Upper lobe of left lung (tissue), 6 donors: ENCODE measurements around the gene PRKAR2B. TPM values are rescaled to one million over a fixed set of nuclear protein-coding genes. Genes with fewer than 3 reads are reported as not detected.

ENCODE experiments used
- ATAC-seq, 2 donors: fragments of 200-7000 bp; cut with Tn5 transposase; one replicate each; pipeline ENCODE4 v1.9.1; 2022; ENCODE audit warnings: mild to moderate bottlenecking in 2 of 2, moderate library complexity in 2 of 2; ENCODE audit not compliant: low FRiP score in 2 of 2
- DNase-seq, 2 donors: peaks; one replicate each; pipeline ENCODE4 v3.0.0-alpha.2; 2019 to 2020
- H3K27ac ChIP-seq, 4 donors: fragments of 200-600 bp; sonication (generic); one replicate each; pipeline ENCODE4 v1.5.1; 2016 to 2019
- H3K27me3 ChIP-seq, 4 donors: fragments of 200-600 bp; sonication (generic); one replicate each; pipeline ENCODE4 v1.5.1; 2017 to 2019
- H3K36me3 ChIP-seq, 4 donors: fragments of 200-600 bp; sonication (generic); one replicate each; pipeline ENCODE4 v1.5.1; 2016 to 2019
- H3K4me1 ChIP-seq, 4 donors: fragments of 200-600 bp; sonication (generic); one replicate each; pipeline ENCODE4 v1.5.1; 2018 to 2019
- H3K4me3 ChIP-seq, 4 donors: fragments of 200-600 bp; sonication (generic); one replicate each; pipeline ENCODE4 v1.5.1; 2017 to 2019; ENCODE audit warnings: mild to moderate bottlenecking in 2 of 4, moderate library complexity in 1 of 4
- H3K9me3 ChIP-seq, 4 donors: fragments of 200-600 bp; sonication (generic); one replicate each; pipeline ENCODE4 v1.5.1; 2018 to 2019
- CTCF ChIP-seq, 6 experiments: fragments of 450-650 bp in 4 of 6; fragments of 200-600 bp in 2 of 6; sonication (generic) in 2 of 6; IDR thresholded peaks; one replicate each; pipeline ENCODE4 v1.5.1; 2016 to 2019; ENCODE audit warnings: antibody characterized with exemption in 6 of 6
- EP300 ChIP-seq, 4 donors: sonication (generic); formaldehyde crosslinking; IDR thresholded peaks; one replicate each; pipeline ENCODE4 v1.5.1; 2017; ENCODE audit warnings: antibody characterized with exemption in 4 of 4, control low read depth in 2 of 4
- POLR2A ChIP-seq, 4 donors: fragments of 450-650 bp; IDR thresholded peaks; one replicate each; pipeline ENCODE4 v1.5.1; 2016 to 2017; ENCODE audit warnings: antibody characterized with exemption in 4 of 4, mild to moderate bottlenecking in 2 of 4
- POLR2AphosphoS5 ChIP-seq, 2 donors: sonication (generic); formaldehyde crosslinking; IDR thresholded peaks; one replicate each; pipeline ENCODE4 v1.5.1; 2017; ENCODE audit warnings: antibody characterized with exemption in 2 of 2
- WGBS, 2 donors: methylation state at CpG; one replicate each; pipeline ENCODE4 v1.1.5; 2017 to 2018; 5-methylcytosine and 5-hydroxymethylcytosine counted together
- total RNA-seq, 6 donors: library from RNA; depleted of rRNA in 4 of 6; stranded (reverse); fragments of >200 nt in 4 of 6; gene quantifications; one replicate each; pipeline versions ENCODE4 v1.1.0 to v1.2.1, GENCODE V29; 2016 to 2021
- donor health status: DM: no; HTN: no; CAD: no; lungs with moderate emphysema.
- donor health status: DM: no; HTN: yes; CAD: no; lungs with severe emphysema.

Gene PRKAR2B
- total RNA-seq, 6 donors from 2014 or later, result 6.5 to 24.1 (median 9.8) TPM

GRCh38 chr7:107029764-107030286 lies 14.7 kb upstream of the PRKAR2B start:
- Histone ChIP-seq H3K36me3 (no peaks in the 10 kb centered on the region), H3K4me3 (no peak overlapping the region), H3K27ac (no peak overlapping the region), H3K27me3 (no peaks in the 10 kb centered on the region), H3K9me3 (no peaks in the 10 kb centered on the region), H3K4me1 (no peaks in the 10 kb centered on the region)
- WGBS, 2 donors, result 48 to 52% methylated on average over 4 of the region's 4 CpGs
- TF ChIP-seq POLR2A (IDR thresholded peaks at IDR 0.05) (no peak), EP300 (IDR thresholded peaks at IDR 0.05) (no peak), POLR2AphosphoS5 (IDR thresholded peaks at IDR 0.05) (no peak), CTCF (IDR thresholded peaks at IDR 0.05) (no peak)
- ATAC-seq (no peak), DNase-seq (no peak)

GRCh38 chr7:107032050-107032449 lies 12.5 kb upstream of the PRKAR2B start:
- ATAC-seq, result no peak
- H3K36me3 ChIP-seq, result no peaks in the 10 kb centered on the region
- no peak overlapping the region for H3K4me3 ChIP-seq
- no peaks in the 10 kb centered on the region for H3K9me3 ChIP-seq
- TF ChIP-seq POLR2A (IDR thresholded peaks at IDR 0.05), result no peak
- no peak for TF ChIP-seq CTCF (IDR thresholded peaks at IDR 0.05)
- no peak for TF ChIP-seq POLR2AphosphoS5 (IDR thresholded peaks at IDR 0.05)
- H3K27ac ChIP-seq, result no peak overlapping the region
- H3K27me3 ChIP-seq, result no peaks in the 10 kb centered on the region
- H3K4me1 ChIP-seq, result no peaks in the 10 kb centered on the region
- DNase-seq, result no peak
- 92 to 93% methylated on average over 2 of the region's 2 CpGs for WGBS, 2 donors

GRCh38 chr7:107032720-107033438 lies 11.6 kb upstream of the PRKAR2B start:
- H3K27me3 ChIP-seq, result no peaks in the 10 kb centered on the region
- TF ChIP-seq POLR2A (IDR thresholded peaks at IDR 0.05), result no peak
- no peak for TF ChIP-seq POLR2AphosphoS5 (IDR thresholded peaks at IDR 0.05)
- no peak for TF ChIP-seq CTCF (IDR thresholded peaks at IDR 0.05)
- no peak for TF ChIP-seq EP300 (IDR thresholded peaks at IDR 0.05)
- no peaks in the 10 kb centered on the region for H3K4me1 ChIP-seq
- no peak overlapping the region for H3K4me3 ChIP-seq
- DNase-seq, result no peak
- ATAC-seq, result no peak
- no peak overlapping the region for H3K27ac ChIP-seq
- H3K36me3 ChIP-seq, result no peaks in the 10 kb centered on the region
- H3K9me3 ChIP-seq, result no peaks in the 10 kb centered on the region
- WGBS, 2 donors, result 94 to 96% methylated on average over 8 of the region's 8 CpGs

- Histone ChIP-seq H3K4me1 (no peaks in the 10 kb centered on the region), H3K36me3 (no peaks in the 10 kb centered on the region), H3K27me3 (no peaks in the 10 kb centered on the region), H3K4me3 (no peak overlapping the region), H3K9me3 (no peaks in the 10 kb centered on the region), H3K27ac (no peak overlapping the region)
- ATAC-seq (no peak), DNase-seq (no peak)
- WGBS, 2 donors, result 97 to 100% methylated on average over 1 of the region's 1 CpG
- TF ChIP-seq EP300 (IDR thresholded peaks at IDR 0.05), result no peak
- TF ChIP-seq POLR2A (IDR thresholded peaks at IDR 0.05), result no peak
- TF ChIP-seq CTCF (IDR thresholded peaks at IDR 0.05), result no peak
- no peak for TF ChIP-seq POLR2AphosphoS5 (IDR thresholded peaks at IDR 0.05)
These were observed 10.0 kb upstream of the PRKAR2B start for GRCh38 chr7:107034553-107034952.

- no peak for ATAC-seq
These were observed 9.1 kb upstream of the PRKAR2B start for GRCh38 chr7:107035446-107035845.

More at GRCh38 chr7:107035446-107035845, 9.1 kb upstream of the PRKAR2B start:
- no peak for DNase-seq
- TF ChIP-seq POLR2A (IDR thresholded peaks at IDR 0.05) (no peak), EP300 (IDR thresholded peaks at IDR 0.05) (no peak), CTCF (IDR thresholded peaks at IDR 0.05) (no peak), POLR2AphosphoS5 (IDR thresholded peaks at IDR 0.05) (no peak)
- no peak overlapping the region for H3K4me3 ChIP-seq
- H3K9me3 ChIP-seq, result no peaks in the 10 kb centered on the region
- H3K27me3 ChIP-seq, result no peaks in the 10 kb centered on the region
- no peaks in the 10 kb centered on the region for H3K36me3 ChIP-seq
- no peaks in the 10 kb centered on the region for H3K4me1 ChIP-seq
- H3K27ac ChIP-seq, result no peak overlapping the region
